Measurements from ENCODE around the gene MARCHF10. TPM values are rescaled to one million over a fixed set of nuclear protein-coding genes. Genes with fewer than 3 reads are reported as not detected.

Gene MARCHF10
- total RNA-seq, 1 donor from 2014 or later, result not detected

GRCh38 chr17:62737513-62737912, 70.6 kb downstream of the MARCHF10 start:
- H3K4me1 Mint-ChIP-seq, result no peaks in the 10 kb centered on the region
- no peak overlapping the region for H3K27ac Mint-ChIP-seq
- DNase-seq (no peak), ATAC-seq (ENCODE audit: low read depth) (no peak)
- intact Hi-C loops (cut with micrococcal nuclease), result no loop called here
- H3K36me3 Mint-ChIP-seq (ENCODE audit: low read depth), result no peaks in the 10 kb centered on the region
- peaks cover 3% of the 10 kb centered on the region for H3K27me3 Mint-ChIP-seq
- ChIA-PET POLR2A (no interaction called here), CTCF (no interaction called here)
- H3K9me3 Mint-ChIP-seq, result no peaks in the 10 kb centered on the region
- no peak overlapping the region for H3K4me3 Mint-ChIP-seq
- TF ChIP-seq CTCF (IDR thresholded peaks at IDR 0.05), result no peak

- no peaks in the 10 kb centered on the region for H3K36me3 Mint-ChIP-seq (ENCODE audit: low read depth)
- TF ChIP-seq CTCF (IDR thresholded peaks at IDR 0.05), result no peak
- H3K4me3 Mint-ChIP-seq, result no peak overlapping the region
- ChIA-PET POLR2A (no interaction called here), CTCF (no interaction called here)
- ATAC-seq (ENCODE audit: low read depth) (no peak), DNase-seq (no peak)
- no peak overlapping the region for H3K27ac Mint-ChIP-seq
- intact Hi-C loops (cut with micrococcal nuclease), result no loop called here
- H3K9me3 Mint-ChIP-seq, result no peaks in the 10 kb centered on the region
- no peaks in the 10 kb centered on the region for H3K27me3 Mint-ChIP-seq
- no peaks in the 10 kb centered on the region for H3K4me1 Mint-ChIP-seq
Observed at GRCh38 chr17:62735044-62735651, 73.0 kb downstream of the MARCHF10 start.

GRCh38 chr17:62732125-62732524, 76.0 kb downstream of the MARCHF10 start:
- no peaks in the 10 kb centered on the region for H3K9me3 Mint-ChIP-seq
- H3K27ac Mint-ChIP-seq, result no peak overlapping the region
- H3K27me3 Mint-ChIP-seq, result no peaks in the 10 kb centered on the region
- no peak for ATAC-seq (ENCODE audit: low read depth)
- intact Hi-C loops (cut with micrococcal nuclease), result no loop called here
- H3K36me3 Mint-ChIP-seq (ENCODE audit: low read depth), result no peaks in the 10 kb centered on the region
- ChIA-PET CTCF (no interaction called here), POLR2A (no interaction called here)
- no peak overlapping the region for H3K4me3 Mint-ChIP-seq
- no peak for DNase-seq
- TF ChIP-seq CTCF (IDR thresholded peaks at IDR 0.05), result no peak
- peaks cover 12% of the 10 kb centered on the region for H3K4me1 Mint-ChIP-seq

GRCh38 chr17:62727916-62728672, 80.0 kb downstream of the MARCHF10 start:
- ChIA-PET CTCF (no interaction called here), POLR2A (interaction anchor here (0.7 to 1.0 kb wide), 2 partner anchors 8 to 58 kb away, joined by 3 read pairs; no protein-coding TSS in a partner anchor)
- DNase-seq, result no peak
- Mint-ChIP-seq H3K9me3 (no peaks in the 10 kb centered on the region), H3K4me1 (peaks cover 41% of the 10 kb centered on the region), H3K36me3 (ENCODE audit: low read depth) (no peaks in the 10 kb centered on the region), H3K27me3 (peaks cover 2% of the 10 kb centered on the region), H3K4me3 (no peak overlapping the region), H3K27ac (no peak overlapping the region)
- TF ChIP-seq CTCF (IDR thresholded peaks at IDR 0.05), result no peak
- intact Hi-C loops (cut with micrococcal nuclease), result no loop called here
- no peak for ATAC-seq (ENCODE audit: low read depth)

- intact Hi-C loops (cut with micrococcal nuclease), result no loop called here
- POLR2A ChIA-PET, result no interaction called here
- Mint-ChIP-seq H3K36me3 (ENCODE audit: low read depth) (no peaks in the 10 kb centered on the region), H3K9me3 (no peaks in the 10 kb centered on the region), H3K27ac (no peak overlapping the region), H3K4me3 (peak overlapping the region; percentile 24), H3K4me1 (peaks cover 50% of the 10 kb centered on the region), H3K27me3 (peaks cover 2% of the 10 kb centered on the region)
- TF ChIP-seq CTCF (IDR thresholded peaks at IDR 0.05), result no peak
- CTCF ChIA-PET, result no interaction called here
- ATAC-seq (ENCODE audit: low read depth) (no peak), DNase-seq (no peak)
Observed at GRCh38 chr17:62725791-62726249, 82.3 kb downstream of the MARCHF10 start.
